ENCODE results near the gene TMEM164.
A peak's percentile ranks its signal among the peaks of the same experiment; 100 is the strongest.
"Not testable (repeated sequence)": the region's sequence is repeated elsewhere in the genome, so short reads cannot be mapped to it uniquely, and the experiment has no call there.

Gene TMEM164

DNA sequence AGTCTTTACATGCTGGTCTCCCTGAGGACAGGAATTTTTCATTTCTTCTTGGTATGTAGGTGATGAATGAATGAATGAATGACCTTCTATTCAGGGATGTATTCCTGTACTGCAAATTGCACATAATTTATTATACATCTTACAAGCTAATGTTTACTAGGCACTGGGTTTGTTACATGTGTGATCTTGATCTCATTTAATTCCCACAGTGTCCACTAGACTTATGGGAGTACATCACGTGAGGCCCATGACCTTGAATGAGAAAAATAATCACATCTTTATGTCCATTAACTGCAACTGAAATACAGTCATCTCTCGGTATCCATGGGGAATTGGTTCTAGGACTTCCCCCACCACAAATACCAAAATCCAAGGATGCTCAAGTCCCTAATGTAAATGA is 150.3 kb downstream of the TMEM164 start:
- DNase-seq (ENCODE audit: insufficient read length, low spot score), result no peak
- FAIRE-seq, result no peak
- TF ChIP-seq, protein P1, sequence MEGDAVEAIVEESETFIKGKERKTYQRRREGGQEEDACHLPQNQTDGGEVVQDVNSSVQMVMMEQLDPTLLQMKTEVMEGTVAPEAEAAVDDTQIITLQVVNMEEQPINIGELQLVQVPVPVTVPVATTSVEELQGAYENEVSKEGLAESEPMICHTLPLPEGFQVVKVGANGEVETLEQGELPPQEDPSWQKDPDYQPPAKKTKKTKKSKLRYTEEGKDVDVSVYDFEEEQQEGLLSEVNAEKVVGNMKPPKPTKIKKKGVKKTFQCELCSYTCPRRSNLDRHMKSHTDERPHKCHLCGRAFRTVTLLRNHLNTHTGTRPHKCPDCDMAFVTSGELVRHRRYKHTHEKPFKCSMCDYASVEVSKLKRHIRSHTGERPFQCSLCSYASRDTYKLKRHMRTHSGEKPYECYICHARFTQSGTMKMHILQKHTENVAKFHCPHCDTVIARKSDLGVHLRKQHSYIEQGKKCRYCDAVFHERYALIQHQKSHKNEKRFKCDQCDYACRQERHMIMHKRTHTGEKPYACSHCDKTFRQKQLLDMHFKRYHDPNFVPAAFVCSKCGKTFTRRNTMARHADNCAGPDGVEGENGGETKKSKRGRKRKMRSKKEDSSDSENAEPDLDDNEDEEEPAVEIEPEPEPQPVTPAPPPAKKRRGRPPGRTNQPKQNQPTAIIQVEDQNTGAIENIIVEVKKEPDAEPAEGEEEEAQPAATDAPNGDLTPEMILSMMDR (IDR thresholded peaks at IDR 0.05; ENCODE audit: insufficient read depth, missing control alignments), result no peak

DNA sequence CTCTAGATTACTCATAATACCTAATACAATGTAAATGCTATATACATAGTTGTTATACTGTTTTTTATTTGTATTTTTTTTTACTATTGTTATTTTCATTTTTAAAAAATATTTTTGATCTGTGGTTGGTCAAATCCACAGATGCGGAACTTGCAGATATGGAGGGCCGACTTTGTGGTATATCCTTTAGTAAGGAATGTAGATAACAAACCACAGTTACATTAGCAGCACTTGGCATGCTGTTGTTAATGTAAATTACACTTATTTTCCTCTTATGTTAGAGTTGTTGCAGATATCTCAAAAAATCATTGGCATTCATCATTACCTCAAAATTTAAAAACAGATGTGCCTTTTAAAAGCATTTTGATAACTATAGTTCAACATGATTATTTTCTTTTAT is 151.0 kb downstream of the TMEM164 start:
- no peak for FAIRE-seq
- TF ChIP-seq, protein P1 (IDR thresholded peaks at IDR 0.05; ENCODE audit: insufficient read depth, missing control alignments), result no peak
- no peak for DNase-seq (ENCODE audit: insufficient read length, low spot score)

DNA sequence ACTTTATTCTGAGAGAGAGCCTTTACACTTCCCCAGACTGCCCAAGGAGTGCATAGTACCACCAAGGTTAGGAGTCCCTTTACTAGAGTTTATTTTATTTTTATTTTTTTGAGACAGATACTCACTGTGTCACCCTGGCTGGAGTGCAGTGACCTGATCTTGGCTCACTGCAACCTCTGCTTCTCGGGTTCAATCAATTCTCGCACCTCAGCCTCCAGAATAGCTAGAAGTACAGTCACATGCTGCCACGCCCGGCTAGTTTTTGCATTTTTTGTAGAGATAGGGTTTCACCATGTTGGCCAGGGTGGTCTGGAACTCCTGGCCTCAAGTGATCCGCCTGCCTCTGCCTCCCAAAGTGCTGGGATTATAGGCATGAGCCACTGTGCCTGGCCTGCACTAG is 151.4 kb downstream of the TMEM164 start:
- FAIRE-seq; DNase-seq (ENCODE audit: insufficient read length, low spot score): not testable (repeated sequence)

DNA sequence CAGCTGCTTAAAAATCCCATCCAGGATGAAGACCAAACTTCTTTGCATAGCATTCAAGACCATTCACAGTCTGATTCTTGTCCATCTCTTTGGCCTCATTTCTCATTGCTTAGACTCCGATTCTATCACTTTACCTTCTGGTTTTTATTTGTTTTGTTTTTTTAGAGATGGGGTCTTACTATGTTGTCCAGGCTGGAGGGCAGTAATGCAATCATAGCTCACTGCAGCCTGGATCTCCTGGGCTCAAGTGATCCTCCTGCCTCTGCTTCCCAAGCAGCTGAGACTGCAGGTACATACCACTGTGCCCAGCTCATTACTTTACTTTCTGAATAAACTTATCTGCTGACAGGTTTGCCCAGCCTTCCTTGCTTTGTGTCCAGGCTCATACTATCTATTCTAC is 152.8 kb downstream of the TMEM164 start:
- TF ChIP-seq, protein P1 (IDR thresholded peaks at IDR 0.05; ENCODE audit: insufficient read depth, missing control alignments), result no peak
- no peak for FAIRE-seq
- DNase-seq (ENCODE audit: insufficient read length, low spot score), result no peak

DNA sequence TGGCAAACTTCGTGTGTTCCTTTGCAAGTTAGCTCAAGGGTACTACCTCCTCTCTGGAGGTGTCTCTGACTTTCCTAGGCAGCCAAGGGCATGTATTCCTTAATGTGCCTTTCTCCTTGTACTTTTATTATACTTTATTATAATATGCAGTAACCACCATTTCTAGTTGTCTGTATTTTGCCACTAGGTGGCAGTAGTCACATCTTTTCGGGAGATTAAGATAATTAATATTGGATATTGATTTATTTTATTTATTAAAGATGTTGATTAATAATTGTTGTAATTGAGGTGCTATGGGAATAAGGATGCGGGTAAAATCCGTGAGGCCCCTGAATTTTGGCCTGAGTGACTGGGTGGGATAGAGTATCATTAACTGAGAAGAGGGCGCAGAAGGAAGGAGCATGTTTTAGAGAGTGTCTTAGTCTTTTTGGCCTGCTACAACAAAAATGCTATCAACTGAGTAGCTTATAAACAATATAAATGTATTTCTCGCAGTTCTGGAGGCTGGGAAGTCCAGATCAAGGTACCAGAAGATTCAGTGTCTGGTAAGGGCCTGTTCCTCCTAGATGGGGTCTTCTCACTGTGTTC is 153.3 kb downstream of the TMEM164 start:
- TF ChIP-seq, protein P1 (IDR thresholded peaks at IDR 0.05; ENCODE audit: insufficient read depth, missing control alignments), result peak; percentile 15
- FAIRE-seq, result no peak
- no peak for DNase-seq (ENCODE audit: insufficient read length, low spot score)

DNA sequence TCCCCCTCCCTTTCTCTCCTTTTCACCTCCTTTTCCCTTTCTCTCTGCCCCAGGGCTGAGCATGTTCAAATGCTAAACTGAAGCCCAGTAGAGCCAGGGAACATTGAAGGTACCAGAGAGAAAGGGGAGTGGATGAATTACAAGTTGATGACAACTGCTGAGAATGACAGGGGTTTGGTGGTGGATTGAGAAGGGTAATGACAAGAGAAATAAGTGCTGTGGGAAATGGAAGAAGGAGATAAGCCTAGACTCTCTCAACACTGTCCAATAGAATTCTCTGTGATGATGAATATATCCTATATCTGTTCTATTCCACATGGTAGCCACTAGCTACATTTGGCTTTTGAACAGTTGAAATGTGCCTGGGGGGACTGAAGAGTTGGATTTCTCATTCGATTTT is 154.5 kb downstream of the TMEM164 start:
- FAIRE-seq (no peak), DNase-seq (ENCODE audit: insufficient read length, low spot score) (no peak)
- TF ChIP-seq, protein P1 (IDR thresholded peaks at IDR 0.05; ENCODE audit: insufficient read depth, missing control alignments), result no peak

DNA sequence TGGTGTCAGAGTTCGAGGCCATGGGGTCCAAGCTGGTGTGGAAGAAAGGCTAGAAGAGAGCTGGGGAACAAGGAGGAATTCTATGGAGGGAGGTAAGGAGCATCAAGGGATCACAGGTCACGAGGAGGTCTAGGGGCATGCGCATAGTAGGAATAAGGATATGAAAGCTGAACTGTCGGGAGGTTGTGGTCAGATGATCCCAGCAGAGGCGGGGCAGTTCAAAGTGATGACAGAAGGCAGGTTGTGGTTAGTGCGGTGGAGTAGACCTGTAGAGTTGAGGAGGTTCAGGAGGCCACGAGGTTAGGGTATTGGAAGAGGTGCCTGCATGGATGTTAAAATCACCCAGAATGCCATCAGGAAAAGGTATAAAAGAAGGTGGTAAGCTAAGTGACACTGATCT is 156.3 kb downstream of the TMEM164 start:
- TF ChIP-seq, protein P1 (IDR thresholded peaks at IDR 0.05; ENCODE audit: insufficient read depth, missing control alignments), result no peak
- no peak for FAIRE-seq
- DNase-seq (ENCODE audit: insufficient read length, low spot score), result no peak

DNA sequence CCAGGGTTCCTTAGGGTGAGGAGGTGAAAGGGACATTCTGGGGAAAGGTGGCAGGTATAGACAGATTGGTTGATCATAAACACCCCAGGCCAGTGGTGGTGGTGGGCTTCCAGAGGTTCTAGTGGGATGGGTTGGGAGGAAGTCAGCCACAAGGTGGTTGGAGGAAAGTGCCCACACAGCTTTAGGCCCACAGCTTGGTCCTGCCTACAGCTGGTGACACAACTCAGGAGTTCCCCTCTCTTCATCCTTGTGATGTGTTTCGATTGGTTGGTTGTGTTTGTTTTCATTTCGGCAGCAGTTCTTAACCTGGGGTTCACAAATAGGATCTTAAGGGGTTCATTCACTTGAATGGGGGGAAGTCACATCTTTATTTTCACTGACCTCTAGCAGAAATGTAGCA is 157.0 kb downstream of the TMEM164 start:
- DNase-seq (ENCODE audit: insufficient read length, low spot score) (no peak), FAIRE-seq (no peak)
- TF ChIP-seq, protein P1 (IDR thresholded peaks at IDR 0.05; ENCODE audit: insufficient read depth, missing control alignments), result no peak
